Liver (tissue), 9 donors: ENCODE data around the gene ZNF146. TPM values are rescaled to one million over a fixed set of nuclear protein-coding genes. Genes with fewer than 3 reads are reported as not detected.
"Not testable (repeated sequence)": the region's sequence is repeated elsewhere in the genome, so short reads cannot be mapped to it uniquely, and the experiment has no call there.

Source experiments
- DNase-seq: peaks from one replicate; pipeline ENCODE4 v3.0.0-alpha.2; 2017; ENCODE audit warnings: low spot score
- H3K27ac ChIP-seq, 2 donors: one replicate each; pipeline ENCODE4 v1.7.0; 2013; ENCODE audit warnings: inconsistent platforms in 2 of 2, low read length in 2 of 2, control low read depth in 1 of 2, low read depth in 1 of 2, mild to moderate bottlenecking in 1 of 2
- H3K27me3 ChIP-seq, 4 donors: one replicate each; pipeline versions ENCODE4 v1.6.1 to v1.7.0; 2013; ENCODE audit warnings: low read length in 3 of 4, inconsistent platforms in 1 of 4, mild to moderate bottlenecking in 1 of 4, moderate library complexity in 1 of 4; ENCODE audit not compliant: control insufficient read depth in 4 of 4, insufficient read depth in 4 of 4
- H3K36me3 ChIP-seq, 4 donors: one replicate each; pipeline versions ENCODE4 v1.6.1 to v1.7.0; 2013; ENCODE audit warnings: low read length in 3 of 4, mild to moderate bottlenecking in 3 of 4, low read depth in 1 of 4, moderate library complexity in 1 of 4; ENCODE audit not compliant: control insufficient read depth in 4 of 4, insufficient read depth in 3 of 4
- H3K4me1 ChIP-seq, 4 donors: one replicate each; pipeline versions ENCODE4 v1.6.1 to v1.7.0; 2013; ENCODE audit warnings: low read length in 3 of 4, mild to moderate bottlenecking in 3 of 4, moderate library complexity in 1 of 4; ENCODE audit not compliant: control insufficient read depth in 4 of 4, insufficient read depth in 4 of 4
- H3K4me3 ChIP-seq, 3 donors: one replicate each; pipeline versions ENCODE4 v1.6.1 to v1.7.0; 2013; ENCODE audit warnings: low read length in 3 of 3, control low read depth in 1 of 3, low read depth in 1 of 3, mild to moderate bottlenecking in 1 of 3
- H3K9ac ChIP-seq, 2 donors: one replicate each; pipeline ENCODE4 v1.7.0; 2013; ENCODE audit warnings: low read length in 2 of 2, mild to moderate bottlenecking in 2 of 2, moderate library complexity in 2 of 2, control low read depth in 1 of 2, low read depth in 1 of 2
- H3K9me3 ChIP-seq, 4 donors: one replicate each; pipeline versions ENCODE4 v1.6.1 to v1.7.0; 2013; ENCODE audit warnings: low read length in 3 of 4; ENCODE audit not compliant: control insufficient read depth in 4 of 4
- EGR1 ChIP-seq, 2 donors: IDR thresholded peaks; 2 replicates each; pipeline ENCODE4 v1.6.1; 2016 to 2018; ENCODE audit warnings: antibody characterized with exemption in 2 of 2, low read depth in 2 of 2
- FOXA1 ChIP-seq: IDR thresholded peaks from 2 replicates; pipeline ENCODE4 v1.6.1; 2016; ENCODE audit warnings: antibody characterized with exemption
- FOXA2 ChIP-seq: IDR thresholded peaks from 2 replicates; pipeline ENCODE4 v1.6.1; 2016; ENCODE audit warnings: antibody characterized with exemption
- GABPA ChIP-seq, 2 donors: IDR thresholded peaks in 1 of 2; conservative IDR thresholded peaks in 1 of 2; 2 replicates each; pipeline ENCODE4 v1.6.1; 2016; ENCODE audit warnings: antibody characterized with exemption in 2 of 2, mild to moderate bottlenecking in 1 of 2, moderate library complexity in 1 of 2
- HNF4A ChIP-seq, 2 donors: conservative IDR thresholded peaks; 2 replicates each; pipeline ENCODE4 v1.6.1; 2016; ENCODE audit warnings: antibody characterized with exemption in 2 of 2, mild to moderate bottlenecking in 2 of 2
- HNF4G ChIP-seq: IDR thresholded peaks from 2 replicates; pipeline ENCODE4 v1.6.1; 2016; ENCODE audit warnings: antibody characterized with exemption
- JUND ChIP-seq, 2 donors: IDR thresholded peaks; 2 replicates each; pipeline ENCODE4 v1.6.1; 2016; ENCODE audit warnings: antibody characterized with exemption in 2 of 2
- NR2F2 ChIP-seq: IDR thresholded peaks from 2 replicates; pipeline ENCODE4 v1.6.1; 2016; ENCODE audit warnings: antibody characterized with exemption
- RAD21 ChIP-seq, 2 donors: IDR thresholded peaks; 2 replicates each; pipeline ENCODE4 v1.6.1; 2016; ENCODE audit warnings: antibody characterized with exemption in 2 of 2, mild to moderate bottlenecking in 2 of 2
- RXRA ChIP-seq, 2 donors: IDR thresholded peaks; 2 replicates each; pipeline ENCODE4 v1.6.1; 2017 to 2018; ENCODE audit warnings: antibody characterized with exemption in 2 of 2, mild to moderate bottlenecking in 1 of 2
- SP1 ChIP-seq: IDR thresholded peaks from 2 replicates; pipeline ENCODE4 v1.6.1; 2018; ENCODE audit warnings: antibody characterized with exemption, mild to moderate bottlenecking
- TAF1 ChIP-seq: conservative IDR thresholded peaks from 2 replicates; pipeline ENCODE4 v1.6.1; 2016; ENCODE audit warnings: antibody characterized with exemption, mild to moderate bottlenecking
- YY1 ChIP-seq: IDR thresholded peaks from 2 replicates; pipeline ENCODE4 v1.6.1; 2016; ENCODE audit warnings: antibody characterized with exemption, mild to moderate bottlenecking
- WGBS: extraction: QIAGEN DNeasy Blood & Tissue Kit; methylation state at CpG from one replicate; pipeline ENCODE4 v1.1.7; 2013; 5-methylcytosine and 5-hydroxymethylcytosine counted together
- polyA plus RNA-seq, 2 donors: library from polyadenylated mRNA; stranded (reverse) in 1 of 2; unstranded in 1 of 2; fragments of 200-250 nt in 1 of 2; fragments of >200 nt in 1 of 2; fragmentation: Nextera tagmentation in 1 of 2; extraction: Ambion mirVana in 1 of 2; gene quantifications; one replicate each; pipeline versions ENCODE4 v1.2.1 to v1.2.3, GENCODE V29; 2013 to 2015
- total RNA-seq, 2 donors: library from RNA; depleted of rRNA; stranded (reverse); fragments of >200 nt; gene quantifications; one replicate each; pipeline ENCODE4 v1.2.3, GENCODE V29; 2014
- TF ChIP-seq, protein P1 (sequence below): IDR thresholded peaks from 2 replicates; pipeline ENCODE4 v1.6.1; 2016; ENCODE audit warnings: antibody characterized with exemption
- TF ChIP-seq, protein P2 (sequence below): IDR thresholded peaks from 2 replicates; pipeline ENCODE4 v1.6.1; 2016; ENCODE audit warnings: antibody characterized with exemption
- TF ChIP-seq, protein P3 (sequence below): IDR thresholded peaks from 2 replicates; pipeline ENCODE4 v1.6.1; 2016; ENCODE audit warnings: antibody characterized with exemption
- donor health status: healthy.
- donor health status: healthy.
- donor health status: healthy.
- donor health status: healthy.
- donor health status: healthy.

The ZNF146 gene
- total and polyA plus RNA-seq, 4 donors = 16.6 to 48.6 (median 24.1) TPM

DNA sequence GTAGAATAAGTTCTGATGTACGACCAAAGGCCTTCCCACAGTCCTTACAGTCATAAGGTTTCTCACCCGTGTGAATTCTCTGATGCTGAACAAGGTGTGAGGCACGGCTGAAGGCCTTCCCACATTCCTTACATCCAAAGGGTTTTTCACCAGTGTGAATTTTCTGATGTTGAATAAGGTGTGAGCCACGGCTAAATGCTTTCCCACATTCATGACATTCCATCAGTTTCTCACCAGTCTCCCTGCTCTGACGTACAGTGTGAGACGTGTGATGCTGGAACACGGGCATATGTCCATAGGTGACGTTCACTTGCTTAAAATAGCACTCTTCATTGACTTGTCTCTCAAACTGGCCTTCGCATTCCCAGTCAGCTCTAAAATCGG is 31.7 kb upstream of the ZNF146 start:
- peaks cover 0 to 13% (median 12%) of the 10 kb centered on the region in 4 donors for H3K36me3 ChIP-seq
- WGBS = 92% methylated on average over 10 of the region's 10 CpGs
- no peak overlapping the region for H3K9ac ChIP-seq
- no peak for DNase-seq
- no peaks in the 10 kb centered on the region for H3K9me3 ChIP-seq
- no peak for TF ChIP-seq FOXA2
- TF ChIP-seq HNF4G = no peak
- TF ChIP-seq YY1 = no peak
- TF ChIP-seq RAD21 (IDR thresholded peaks at IDR 0.05) = no peak
- TF ChIP-seq NR2F2 = no peak
- no peak for TF ChIP-seq HNF4A (conservative IDR thresholded peaks at IDR 0.05)
- TF ChIP-seq JUND (IDR thresholded peaks at IDR 0.05) = no peak
- TF ChIP-seq TAF1 = no peak
- TF ChIP-seq SP1 = no peak
- TF ChIP-seq RXRA (IDR thresholded peaks at IDR 0.05) = no peak
- H3K27me3 ChIP-seq = no peaks in the 10 kb centered on the region
- no peaks in the 10 kb centered on the region for H3K4me1 ChIP-seq
- H3K27ac ChIP-seq = no peak overlapping the region
- no peak overlapping the region for H3K4me3 ChIP-seq

DNA sequence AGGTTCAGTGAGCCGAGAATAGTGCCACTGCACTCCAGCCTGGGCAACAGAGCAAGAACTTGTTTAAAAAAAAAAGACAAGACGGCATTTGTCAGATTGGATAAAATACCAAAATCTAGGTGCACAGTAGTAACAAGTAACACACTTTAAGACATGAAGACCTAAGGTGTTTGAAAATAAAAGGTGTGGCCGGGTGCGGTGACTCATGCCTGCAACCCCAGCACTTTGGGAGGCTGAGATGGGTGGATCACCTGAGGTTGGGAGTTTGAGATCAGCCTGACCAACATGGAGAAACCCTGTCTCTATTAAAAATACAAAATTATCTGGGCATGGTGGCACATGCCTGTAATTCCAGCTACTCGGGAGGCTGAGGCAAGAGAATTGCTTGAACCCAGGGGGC is 28.2 kb upstream of the ZNF146 start:
- H3K36me3 ChIP-seq = peaks cover 0 to 16% (median 14%) of the 10 kb centered on the region in 4 donors
- not testable (repeated sequence) for H3K9ac ChIP-seq, H3K4me3 ChIP-seq, H3K27me3 ChIP-seq, H3K27ac ChIP-seq, DNase-seq, H3K9me3 ChIP-seq, H3K4me1 ChIP-seq
- 96% methylated on average over 5 of the region's 5 CpGs for WGBS

DNA sequence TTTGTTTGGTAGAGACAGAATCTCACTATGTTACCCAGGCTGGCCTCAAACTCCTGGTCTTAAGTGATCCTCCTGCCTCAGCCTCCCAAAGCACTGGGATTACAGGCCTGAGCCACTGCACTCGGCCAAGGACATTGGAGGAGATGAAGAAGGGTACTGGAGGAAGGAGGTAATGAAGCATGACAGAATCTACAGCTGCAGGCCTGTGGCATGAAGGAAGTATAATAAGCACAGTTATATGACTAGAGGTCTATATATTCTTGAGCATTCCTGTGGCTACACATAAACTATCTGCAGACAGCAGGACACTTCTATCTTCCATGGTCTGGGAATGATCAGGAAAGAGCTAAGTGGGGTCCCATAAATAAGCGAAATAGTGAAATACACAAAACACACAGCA is 18.7 kb upstream of the ZNF146 start:
- H3K36me3 ChIP-seq = peaks cover 4 to 22% (median 19%) of the 10 kb centered on the region in 4 donors
- TF ChIP-seq RAD21 (IDR thresholded peaks at IDR 0.05) (no peak), EGR1 (IDR thresholded peaks at IDR 0.05; ENCODE audit: low read depth in 2 of 2) (no peak), RXRA (IDR thresholded peaks at IDR 0.05) (no peak), YY1 (no peak), FOXA2 (no peak)
- TF ChIP-seq, protein P1, sequence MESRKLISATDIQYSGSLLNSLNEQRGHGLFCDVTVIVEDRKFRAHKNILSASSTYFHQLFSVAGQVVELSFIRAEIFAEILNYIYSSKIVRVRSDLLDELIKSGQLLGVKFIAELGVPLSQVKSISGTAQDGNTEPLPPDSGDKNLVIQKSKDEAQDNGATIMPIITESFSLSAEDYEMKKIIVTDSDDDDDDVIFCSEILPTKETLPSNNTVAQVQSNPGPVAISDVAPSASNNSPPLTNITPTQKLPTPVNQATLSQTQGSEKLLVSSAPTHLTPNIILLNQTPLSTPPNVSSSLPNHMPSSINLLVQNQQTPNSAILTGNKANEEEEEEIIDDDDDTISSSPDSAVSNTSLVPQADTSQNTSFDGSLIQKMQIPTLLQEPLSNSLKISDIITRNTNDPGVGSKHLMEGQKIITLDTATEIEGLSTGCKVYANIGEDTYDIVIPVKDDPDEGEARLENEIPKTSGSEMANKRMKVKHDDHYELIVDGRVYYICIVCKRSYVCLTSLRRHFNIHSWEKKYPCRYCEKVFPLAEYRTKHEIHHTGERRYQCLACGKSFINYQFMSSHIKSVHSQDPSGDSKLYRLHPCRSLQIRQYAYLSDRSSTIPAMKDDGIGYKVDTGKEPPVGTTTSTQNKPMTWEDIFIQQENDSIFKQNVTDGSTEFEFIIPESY = no peak
- TF ChIP-seq, protein P2, sequence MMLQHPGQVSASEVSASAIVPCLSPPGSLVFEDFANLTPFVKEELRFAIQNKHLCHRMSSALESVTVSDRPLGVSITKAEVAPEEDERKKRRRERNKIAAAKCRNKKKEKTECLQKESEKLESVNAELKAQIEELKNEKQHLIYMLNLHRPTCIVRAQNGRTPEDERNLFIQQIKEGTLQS = no peak
- DNase-seq = no peak
- no peak overlapping the region for H3K4me3 ChIP-seq
- no peaks in the 10 kb centered on the region for H3K27me3 ChIP-seq
- H3K4me1 ChIP-seq = no peaks in the 10 kb centered on the region
- H3K27ac ChIP-seq = no peak overlapping the region
- H3K9me3 ChIP-seq = no peaks in the 10 kb centered on the region
- H3K9ac ChIP-seq = no peak overlapping the region
- WGBS = 96% methylated on average over 2 of the region's 2 CpGs

DNA sequence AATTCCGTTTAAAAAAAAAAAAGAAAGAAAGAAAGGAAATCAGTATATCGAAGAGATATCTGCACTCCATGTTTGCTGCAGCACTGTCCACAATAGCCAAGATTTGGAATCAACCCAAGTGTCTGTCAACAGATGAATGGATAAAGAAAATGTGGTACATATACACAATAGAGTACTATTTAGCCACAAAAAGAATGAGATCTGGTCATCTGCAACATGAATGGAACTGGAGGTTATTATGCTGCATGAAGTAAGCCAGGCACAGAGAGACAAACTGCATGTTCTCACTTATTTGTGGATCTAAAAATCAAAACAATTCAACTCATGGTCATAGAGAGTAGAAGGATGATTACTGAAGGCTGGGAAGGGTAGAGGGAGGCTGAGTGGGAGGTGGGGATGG is 16.8 kb upstream of the ZNF146 start:
- Histone ChIP-seq H3K36me3 (peaks cover 4 to 24% (median 16%) of the 10 kb centered on the region in 4 donors), H3K4me1 (no peaks in the 10 kb centered on the region), H3K4me3 (no peak overlapping the region), H3K27me3 (no peaks in the 10 kb centered on the region), H3K9ac (no peak overlapping the region), H3K27ac (no peak overlapping the region), H3K9me3 (no peaks in the 10 kb centered on the region)
- TF ChIP-seq, protein P1 = no peak
- TF ChIP-seq HNF4A (conservative IDR thresholded peaks at IDR 0.05) (no peak), TAF1 (no peak), HNF4G (no peak), RAD21 (IDR thresholded peaks at IDR 0.05) (no peak), FOXA1 (no peak), GABPA (IDR thresholded peaks at IDR 0.05 in 1 of 2, conservative IDR thresholded peaks at IDR 0.05 in 1 of 2) (no peak), SP1 (no peak), RXRA (IDR thresholded peaks at IDR 0.05) (no peak), FOXA2 (no peak)
- TF ChIP-seq, protein P3, sequence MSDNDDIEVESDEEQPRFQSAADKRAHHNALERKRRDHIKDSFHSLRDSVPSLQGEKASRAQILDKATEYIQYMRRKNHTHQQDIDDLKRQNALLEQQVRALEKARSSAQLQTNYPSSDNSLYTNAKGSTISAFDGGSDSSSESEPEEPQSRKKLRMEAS = no peak
- WGBS = 93% methylated on average over 2 of the region's 2 CpGs
- DNase-seq = no peak
